ENCODE results near the gene HDAC8.

Gene HDAC8

DNA sequence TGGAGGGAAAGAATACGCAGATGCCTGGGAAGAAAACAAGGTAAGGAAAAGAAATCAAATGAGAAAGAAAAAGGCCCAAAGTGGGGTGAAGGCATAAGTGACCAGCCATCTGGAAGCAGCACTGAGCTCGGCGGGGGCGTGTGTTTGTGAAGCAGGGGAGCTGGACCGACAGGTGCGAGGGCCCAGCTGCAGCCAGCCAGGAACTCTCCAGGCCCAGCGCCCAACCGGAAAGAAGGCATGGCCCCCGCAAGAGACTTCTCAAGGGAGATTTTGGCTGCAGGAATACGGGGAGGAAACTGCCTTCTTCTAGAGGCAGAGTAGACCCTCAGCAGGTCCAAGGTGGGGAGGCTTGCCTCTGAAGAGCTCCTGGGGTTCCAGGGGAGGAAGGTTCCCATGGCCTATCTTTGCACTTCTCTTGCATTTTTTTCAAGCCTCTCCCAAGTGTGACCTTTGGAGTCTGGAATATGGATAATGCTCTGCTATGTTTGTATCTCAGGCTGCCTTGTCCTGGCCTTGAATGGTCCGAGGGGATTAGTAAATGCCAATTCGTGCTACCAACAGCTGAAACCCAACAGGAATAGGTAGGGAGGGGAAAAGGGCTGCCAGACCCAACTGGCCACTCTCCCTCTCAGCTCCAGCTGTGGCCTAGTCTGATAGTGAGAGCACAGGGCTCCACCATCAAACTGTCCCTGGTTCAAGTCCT lies 256.1 kb downstream of the HDAC8 start:
- no peak for DNase-seq (ENCODE audit: low spot score)

DNA sequence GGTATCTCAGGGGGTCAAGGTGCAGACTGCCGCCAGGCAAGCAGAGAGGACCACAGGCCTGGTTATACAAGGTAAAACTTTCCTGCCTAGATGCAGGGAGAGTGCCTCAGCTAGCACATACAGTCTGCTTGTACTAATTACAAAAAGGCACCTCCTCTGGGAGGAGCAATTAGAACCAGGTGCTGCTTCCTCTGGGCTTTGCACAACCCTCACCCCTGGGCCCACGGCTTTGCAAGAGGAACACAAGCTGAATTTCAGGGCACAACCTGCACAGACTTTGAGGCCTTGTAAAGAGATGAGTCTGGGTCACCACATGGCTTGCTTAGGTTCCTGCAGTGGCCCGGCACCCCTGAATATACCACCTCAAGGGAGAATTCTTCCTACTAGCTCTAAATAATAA lies 257.8 kb downstream of the HDAC8 start:
- no peak for DNase-seq (ENCODE audit: low spot score)

DNA sequence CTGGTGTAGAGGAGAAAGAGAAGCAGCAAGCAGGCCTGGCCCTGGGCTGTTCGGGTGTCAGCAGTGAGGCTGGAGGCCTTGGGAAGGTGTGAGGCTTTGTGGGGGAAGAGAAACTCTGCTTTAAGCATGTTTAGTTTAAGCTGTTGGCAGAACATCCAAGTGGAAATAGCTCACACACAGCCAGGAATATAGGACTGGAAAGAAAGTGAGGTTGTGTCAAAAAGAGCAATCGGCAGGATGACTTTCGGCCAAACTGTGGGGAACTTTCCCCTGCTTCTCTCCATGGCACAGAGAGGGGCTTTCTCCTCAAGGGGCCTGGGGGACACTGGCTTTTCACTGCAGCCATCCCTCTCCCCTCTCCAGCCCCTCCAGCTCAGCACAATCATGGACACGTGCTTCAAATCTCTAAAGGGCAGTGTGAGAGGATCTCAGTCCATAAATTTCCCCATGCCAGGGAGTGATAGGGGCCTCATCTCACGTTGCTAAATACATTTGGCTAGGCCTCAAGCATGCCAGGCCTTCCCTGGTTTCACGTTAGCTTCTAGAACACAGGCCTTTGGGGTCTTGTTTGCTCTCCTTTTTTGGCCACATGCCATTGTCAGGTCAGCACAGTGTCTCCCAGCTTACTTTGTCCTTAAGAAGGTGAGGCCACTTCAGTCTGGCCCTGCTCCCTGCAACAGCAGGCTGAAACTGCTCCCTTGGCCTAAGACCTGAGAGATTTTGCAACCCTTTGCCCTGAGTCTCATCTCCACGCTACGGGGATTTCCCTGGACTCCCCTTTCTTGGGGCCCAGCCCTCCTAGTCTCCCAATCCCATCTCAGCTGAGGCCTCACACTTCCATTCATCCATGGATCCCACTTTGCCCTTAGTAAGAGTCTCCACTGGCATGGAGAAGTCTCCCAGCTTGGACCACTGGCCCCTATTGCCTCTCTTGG lies 258.7 kb downstream of the HDAC8 start:
- no peak for DNase-seq (ENCODE audit: low spot score)

GRCh38 chrX:72312311-72312940 lies 260.2 kb downstream of the HDAC8 start:
- DNase-seq (ENCODE audit: low spot score), result no peak

DNA sequence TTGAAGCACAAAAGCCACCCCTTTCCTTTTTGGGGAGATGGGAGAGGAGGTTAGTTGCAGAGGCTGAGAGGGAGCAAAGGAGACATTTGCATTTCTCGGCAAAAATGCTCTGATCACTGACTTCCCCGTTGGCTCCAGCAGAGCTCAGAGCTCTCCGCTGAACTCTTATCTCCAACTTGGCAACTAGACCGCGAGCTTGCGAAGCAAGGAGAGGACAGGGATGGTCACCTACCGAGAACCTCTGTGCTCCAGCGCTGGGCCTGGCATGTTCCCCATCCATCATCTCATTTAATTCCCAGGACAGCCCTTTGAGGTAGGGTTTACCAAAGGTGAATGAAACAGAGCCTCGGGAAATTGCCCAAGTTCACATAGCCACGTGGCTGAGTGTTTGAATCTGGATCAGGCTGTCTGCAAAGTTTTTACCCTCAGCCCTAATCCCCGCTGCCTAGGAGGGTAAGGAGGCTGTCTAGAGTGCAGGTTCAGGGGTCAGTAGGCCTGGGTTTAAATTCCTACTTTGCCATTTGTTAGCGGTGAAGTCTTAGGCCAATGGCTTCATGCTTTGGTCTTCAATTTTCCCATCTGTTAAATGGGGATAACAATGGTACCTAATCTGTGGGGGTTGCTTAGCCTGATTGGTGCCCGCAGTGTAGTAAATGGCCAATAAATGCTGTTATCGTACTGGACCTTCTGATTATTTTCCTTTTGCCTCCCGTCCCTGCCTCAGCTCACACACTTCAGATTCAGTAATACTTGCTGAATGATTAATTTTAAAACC lies 263.2 kb downstream of the HDAC8 start:
- DNase-seq (ENCODE audit: low spot score), result no peak

DNA sequence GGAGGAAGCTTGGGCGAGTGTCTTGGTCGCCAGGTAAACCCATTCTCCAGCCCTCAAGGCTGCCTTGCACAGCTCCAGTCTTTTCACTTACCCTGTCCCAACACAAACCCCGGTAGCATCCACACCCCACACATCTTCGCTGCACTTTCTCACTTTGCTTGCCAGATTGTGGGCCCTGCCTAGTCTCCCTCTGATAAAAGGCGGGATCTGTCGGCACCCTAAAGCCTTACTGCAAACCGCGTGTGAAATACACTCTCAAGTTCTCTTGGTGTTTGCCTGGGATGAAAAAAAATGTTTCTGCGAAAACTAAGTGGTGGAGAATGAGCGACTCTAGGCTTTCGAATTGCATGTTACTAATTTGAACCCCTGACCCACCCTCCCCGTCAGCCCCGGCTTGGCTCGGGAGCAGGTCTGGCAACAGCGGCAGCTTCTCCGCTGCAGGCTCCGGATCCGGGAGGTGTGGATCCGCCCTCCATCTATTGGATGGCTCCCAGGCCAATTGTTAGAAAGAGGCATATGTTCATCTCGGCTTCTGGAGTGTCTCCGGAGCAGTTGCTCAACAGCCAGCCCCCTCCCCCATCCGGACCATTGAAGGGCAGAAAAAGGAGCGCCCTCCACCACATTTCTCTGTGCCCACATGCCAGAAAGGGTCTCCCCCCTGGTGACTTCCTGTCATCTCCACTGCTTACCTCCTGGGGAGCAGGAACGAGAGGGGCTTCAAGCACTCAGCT lies 263.9 kb downstream of the HDAC8 start:
- DNase-seq (ENCODE audit: low spot score), result no peak

DNA sequence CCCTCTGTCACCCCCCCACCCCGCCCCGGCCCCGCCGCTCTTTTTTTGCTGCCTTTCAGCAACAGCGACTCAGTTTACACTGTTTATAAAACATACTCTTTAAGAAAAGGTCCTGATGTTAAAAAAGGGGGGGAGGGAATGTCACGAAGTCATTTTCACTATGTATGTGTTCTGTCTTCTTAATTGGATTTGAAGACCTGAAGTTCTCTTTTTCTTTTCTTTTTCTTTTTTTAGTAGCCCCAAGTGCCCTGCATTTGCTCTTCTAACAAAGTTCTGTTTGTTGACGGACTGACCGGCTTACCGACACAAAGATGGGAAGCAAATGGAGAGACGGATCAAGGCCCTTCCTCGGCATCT lies 264.5 kb downstream of the HDAC8 start:
- DNase-seq (ENCODE audit: low spot score), result no peak

DNA sequence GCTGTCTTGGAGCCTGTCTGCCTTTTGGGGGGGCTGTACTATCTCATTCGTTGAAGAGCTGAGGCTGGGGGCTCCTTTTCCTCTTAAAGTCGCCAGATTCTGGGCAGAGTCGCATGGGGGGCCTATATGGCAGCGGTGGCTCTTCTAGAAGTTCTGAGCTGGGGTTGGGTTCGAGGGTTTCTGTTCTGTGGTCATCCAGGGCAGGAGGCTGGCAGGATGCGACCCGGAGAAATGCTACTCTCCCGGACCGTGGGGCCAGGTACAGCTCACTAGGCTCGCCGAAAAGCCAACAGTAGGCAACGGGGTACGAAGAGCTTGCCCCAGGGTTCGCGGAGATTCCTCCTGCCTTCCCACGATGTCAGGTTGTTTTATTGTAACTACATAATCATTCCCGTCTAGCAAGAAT lies 265.0 kb downstream of the HDAC8 start:
- DNase-seq (ENCODE audit: low spot score), result no peak

GRCh38 chrX:72306851-72307645 lies 265.6 kb downstream of the HDAC8 start:
- no peak for DNase-seq (ENCODE audit: low spot score)

DNA sequence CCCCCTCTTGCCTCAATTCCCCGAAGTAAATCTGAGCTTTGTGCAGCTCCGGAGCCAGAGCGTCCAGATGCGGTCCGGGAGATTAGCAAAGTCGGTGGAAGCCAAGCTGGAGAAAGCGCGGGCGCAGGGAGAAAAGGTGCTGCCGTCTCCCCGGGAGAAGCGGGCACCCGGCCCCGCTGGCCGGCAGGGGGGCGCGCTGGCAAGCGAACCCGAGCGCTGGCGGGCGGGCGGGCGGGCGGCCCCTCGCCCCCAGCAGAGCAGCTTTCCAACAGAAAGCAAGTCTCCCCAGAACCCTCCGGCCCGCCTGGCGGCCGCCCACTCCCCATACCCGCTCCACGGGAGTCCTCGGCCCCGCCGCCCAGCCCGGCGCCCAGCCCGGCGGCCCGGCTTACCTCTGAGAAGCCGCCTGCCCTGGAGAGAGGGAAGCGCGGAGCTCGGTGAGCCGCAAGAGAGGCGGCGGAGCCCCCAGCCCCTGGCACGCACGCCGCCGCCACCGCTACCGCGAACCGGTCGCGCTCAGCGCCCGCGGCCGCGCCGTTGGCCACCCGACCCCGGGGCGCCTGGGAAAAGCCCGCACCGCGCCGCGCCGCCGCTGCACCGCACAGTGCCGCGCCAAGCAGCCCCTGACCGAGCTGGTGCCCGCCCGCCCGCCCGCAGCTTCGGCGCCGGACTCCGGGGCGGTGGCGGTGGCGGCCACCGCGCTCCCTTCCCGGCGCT lies 266.4 kb downstream of the HDAC8 start:
- no peak for DNase-seq (ENCODE audit: low spot score)

DNA sequence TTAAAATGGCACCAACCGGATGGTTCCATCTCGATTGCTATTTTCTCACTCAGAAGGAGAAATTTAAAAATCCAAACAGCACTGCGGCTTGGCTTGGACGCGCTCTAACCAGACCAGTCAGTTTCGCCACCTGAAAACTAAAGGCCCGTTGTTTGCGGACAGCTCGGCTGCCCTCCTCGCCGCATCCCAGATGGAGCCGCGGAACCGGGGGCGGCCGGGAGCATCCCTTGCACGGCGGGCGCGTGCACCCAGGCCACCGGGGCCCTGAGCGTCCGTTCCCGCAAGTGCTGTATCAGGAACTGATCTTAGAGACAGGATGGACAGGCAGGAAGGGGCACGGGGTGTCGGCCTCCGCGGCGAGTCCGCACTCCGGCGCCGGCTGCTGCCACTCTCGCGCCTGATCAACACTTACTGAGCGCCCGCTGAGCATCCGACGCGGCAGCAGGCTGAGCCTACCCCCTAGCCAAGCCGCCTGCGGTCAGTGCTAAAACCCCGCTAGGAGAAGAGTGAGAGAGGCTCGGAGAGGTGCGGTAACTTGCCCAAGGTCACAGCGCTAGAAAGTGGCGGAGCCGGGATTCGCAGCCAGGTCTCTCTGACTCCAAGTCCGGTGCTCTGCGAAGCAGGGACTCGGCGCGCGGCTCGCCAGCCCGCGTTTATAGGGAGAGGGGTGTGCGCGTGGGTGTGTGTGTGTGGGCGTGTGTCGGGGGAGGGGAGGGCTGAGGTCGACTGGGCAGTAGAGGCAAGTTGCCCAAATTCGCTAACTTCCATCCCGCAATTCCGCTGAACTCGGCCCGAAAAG lies 267.2 kb downstream of the HDAC8 start, which contains the start of gene CITED1:
TSS of gene CITED1 (minus strand) at position 629 of the 799 bp plus-strand sequence. CDS start 3,045 bp downstream, outside the sequence.
- no peak for DNase-seq (ENCODE audit: low spot score)

DNA sequence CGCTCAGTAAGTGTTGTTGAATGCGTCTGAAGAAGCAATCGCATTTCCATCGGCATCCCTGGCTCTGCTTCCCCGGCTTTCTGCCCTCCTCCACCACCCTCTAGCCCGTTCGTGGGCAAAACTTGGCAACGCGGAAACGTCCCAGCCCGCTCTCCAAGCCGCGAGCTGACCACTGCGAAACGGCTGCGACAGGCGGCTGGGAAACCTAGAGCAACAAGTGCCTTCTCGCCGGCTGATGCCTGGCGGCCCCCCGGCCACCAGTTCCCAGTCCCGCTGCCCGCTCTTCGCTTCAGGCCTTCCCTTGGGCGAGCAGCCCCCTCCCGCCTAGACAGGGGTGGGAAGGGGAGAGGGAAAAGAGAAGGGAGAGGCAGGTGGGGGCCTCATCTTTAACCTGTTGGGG lies 267.8 kb downstream of the HDAC8 start:
- DNase-seq (ENCODE audit: low spot score), result no peak

- DNase-seq (ENCODE audit: low spot score), result no peak
Measured at GRCh38 chrX:72301781-72302180, 270.9 kb downstream of the HDAC8 start.

DNA sequence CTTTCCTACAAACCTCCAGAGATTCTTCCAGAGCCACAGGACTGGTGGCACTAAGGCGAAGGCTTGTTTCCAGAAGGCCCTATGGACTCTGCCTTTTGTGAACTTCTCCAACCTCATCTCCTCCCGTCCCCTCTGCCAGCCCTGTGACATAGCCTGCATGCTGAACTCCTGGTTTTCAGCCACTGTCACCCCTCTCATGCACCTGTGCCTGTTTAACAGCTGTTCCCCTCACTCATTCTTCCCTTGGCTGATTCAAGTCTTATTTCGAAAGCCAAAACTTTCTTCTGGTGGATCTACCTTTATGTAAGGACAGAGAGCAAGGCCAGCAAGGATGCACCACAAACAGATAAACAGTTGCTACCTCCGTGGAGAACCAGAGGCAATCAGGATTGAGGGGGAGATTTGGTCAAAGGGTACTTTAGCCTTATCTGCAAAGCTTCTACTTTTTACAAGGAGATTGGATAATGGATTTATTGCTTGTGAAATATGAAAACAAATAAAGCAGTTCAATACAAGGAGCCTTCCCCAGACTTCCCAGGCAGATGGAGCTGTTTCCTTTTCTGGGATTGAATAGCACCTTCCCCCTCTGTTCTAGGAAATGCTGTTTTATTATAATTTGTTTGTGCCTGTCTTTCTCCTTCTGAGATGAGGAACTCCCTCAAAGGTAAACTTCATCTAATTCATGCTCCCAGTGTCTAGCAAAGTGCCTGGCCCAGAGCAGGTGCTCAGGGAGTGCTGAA lies 272.6 kb downstream of the HDAC8 start:
- DNase-seq (ENCODE audit: low spot score), result no peak

GRCh38 chrX:72297953-72298730 lies 274.5 kb downstream of the HDAC8 start:
- DNase-seq (ENCODE audit: low spot score), result peak; percentile 3

GRCh38 chrX:72296991-72297390 lies 275.7 kb downstream of the HDAC8 start:
- DNase-seq (ENCODE audit: low spot score), result no peak

GRCh38 chrX:72295745-72296144 lies 276.9 kb downstream of the HDAC8 start:
- no peak for DNase-seq (ENCODE audit: low spot score)

Measured in hematopoietic multipotent progenitor cell treated with erythropoietin and hydrocortisone succinate and interleukin-3 and kit ligand, for 15 days (in vitro differentiated cells).